ENCODE results near the gene SOD1. TPM values are rescaled to one million over a fixed set of nuclear protein-coding genes. Genes with fewer than 3 reads are reported as not detected.

The SOD1 gene
- total and polyA plus RNA-seq, 10 of the 15 experiments (the other 5 are each of a cell fraction or from before 2014, with no cell fraction given): 171 to 710 (median 313) TPM

GRCh38 chr21:31636874-31637273 lies 22.6 kb upstream of the SOD1 start:
- no peak for TF ChIP-seq ATF3 (IDR thresholded peaks at IDR 0.05; ENCODE audit: borderline replicate concordance, extremely low read depth, low read depth, low read length)
- TF ChIP-seq STAT1 (conservative IDR thresholded peaks at IDR 0.05): no peak
- no peak for TF ChIP-seq JUND (IDR thresholded peaks at IDR 0.05; ENCODE audit: low read depth, low read length)
- TF ChIP-seq ZNF622 (IDR thresholded peaks at IDR 0.05): no peak
- RAD21 ChIA-PET (ENCODE audit: unreplicated experiment): no interaction called here
- Histone ChIP-seq H3K79me2 (ENCODE audit: control insufficient read depth, insufficient read depth, low read length) (no peaks in the 10 kb centered on the region), H2AFZ (ENCODE audit: control insufficient read depth, low read depth, low read length) (no peak overlapping the region), H3K4me1 (ENCODE audit: control insufficient read depth, insufficient read depth, low read length) (no peaks in the 10 kb centered on the region), H3K4me3 (no peak overlapping the region), H3K4me2 (ENCODE audit: control insufficient read depth, insufficient read depth) (no peak overlapping the region), H3K9me3 (replicated peaks; ENCODE audit: control insufficient read depth, insufficient read depth, low read length) (no peaks in the 10 kb centered on the region; the same call in 2 of the 3 replicates), H3K27ac (ENCODE audit: control insufficient read depth, insufficient read depth) (no peak overlapping the region), H3K9ac (ENCODE audit: control insufficient read depth, insufficient read depth, low read length) (no peak overlapping the region), H3K36me3 (ENCODE audit: control insufficient read depth in 2 of 2, insufficient read depth in 2 of 2, low read length in 1 of 2) (no peaks in the 10 kb centered on the region), H4K20me1 (ENCODE audit: control insufficient read depth, insufficient read depth) (no peaks in the 10 kb centered on the region), H3K27me3 (replicated peaks in 1 of 2; ENCODE audit: control insufficient read depth in 2 of 2, insufficient read depth in 2 of 2, low read length in 1 of 2) (no peaks in the 10 kb centered on the region)
- intact Hi-C loops (cut with micrococcal nuclease; ENCODE audit: unreplicated experiment): no loop called here
- ATAC-seq (no peak), DNase-seq (ENCODE audit: low read depth, low spot score) (no peak), FAIRE-seq (no peak)
- POLR2A ChIA-PET: no interaction called here
- CTCF ChIA-PET: no interaction called here
- SMC1A ChIA-PET (ENCODE audit: uncharacterized antibody, unreplicated experiment): no interaction called here
- 50% methylated on average over 2 of the region's 2 CpGs for WGBS (ENCODE audit: insufficient coverage, insufficient replicate concordance, low lambda C conversion rate, missing lambda C conversion rate)
- in situ Hi-C loops (cut with MboI): no loop called here
- no TSS peak for BruUV-seq (replicated peaks)

GRCh38 chr21:31641416-31641922 lies 18.0 kb upstream of the SOD1 start:
- Histone ChIP-seq H3K9me3 (replicated peaks; ENCODE audit: control insufficient read depth, insufficient read depth, low read length) (no peaks in the 10 kb centered on the region; the same call in 2 of the 3 replicates), H3K4me1 (ENCODE audit: control insufficient read depth, insufficient read depth, low read length) (no peaks in the 10 kb centered on the region), H3K27ac (ENCODE audit: control insufficient read depth, insufficient read depth) (no peak overlapping the region), H3K4me2 (ENCODE audit: control insufficient read depth, insufficient read depth) (no peak overlapping the region), H4K20me1 (ENCODE audit: control insufficient read depth, insufficient read depth) (no peaks in the 10 kb centered on the region), H3K4me3 (no peak overlapping the region), H3K79me2 (ENCODE audit: control insufficient read depth, insufficient read depth, low read length) (no peaks in the 10 kb centered on the region), H3K27me3 (replicated peaks in 1 of 2; ENCODE audit: control insufficient read depth in 2 of 2, insufficient read depth in 2 of 2, low read length in 1 of 2) (no peaks in the 10 kb centered on the region), H3K36me3 (ENCODE audit: control insufficient read depth in 2 of 2, insufficient read depth in 2 of 2, low read length in 1 of 2) (no peaks in the 10 kb centered on the region), H3K9ac (ENCODE audit: control insufficient read depth, insufficient read depth, low read length) (no peak overlapping the region), H2AFZ (ENCODE audit: control insufficient read depth, low read depth, low read length) (no peak overlapping the region)
- in situ Hi-C loops (cut with MboI): no loop called here
- no peak for FAIRE-seq
- ChIA-PET SMC1A (ENCODE audit: uncharacterized antibody, unreplicated experiment) (no interaction called here), CTCF (no interaction called here), POLR2A (no interaction called here), RAD21 (ENCODE audit: unreplicated experiment) (no interaction called here)
- ATAC-seq: no peak
- DNase-seq (ENCODE audit: low read depth, low spot score): no peak
- WGBS (ENCODE audit: insufficient coverage, insufficient replicate concordance, low lambda C conversion rate, missing lambda C conversion rate): 79% methylated on average over 12 of the region's 12 CpGs
- intact Hi-C loops (cut with micrococcal nuclease; ENCODE audit: unreplicated experiment): no loop called here
- no TSS peak for BruUV-seq (replicated peaks)
- TF ChIP-seq LARP7 (IDR thresholded peaks at IDR 0.05) (no peak), REST (IDR thresholded peaks at IDR 0.05; ENCODE audit: low read depth, low read length) (no peak), NKRF (conservative IDR thresholded peaks at IDR 0.05) (no peak), SKIL (IDR thresholded peaks at IDR 0.05; ENCODE audit: low read depth, poor library complexity, severe bottlenecking) (no peak), BMI1 (IDR thresholded peaks at IDR 0.05; ENCODE audit: borderline replicate concordance) (no peak)

All from GM12878 (cell line).